GM12878 (cell line): ENCODE measurements around the gene SERBP1.
A peak's percentile ranks its signal among the peaks of the same experiment; 100 is the strongest.

Experiments used
- BRCA1 ChIP-seq: IDR thresholded peaks from 2 replicates; pipeline ENCODE4 v1.6.1; 2011; ENCODE audit warnings: low read depth, low read length, improper control_type of control experiment
- GATAD2B ChIP-seq: fragments of 450-650 bp; conservative IDR thresholded peaks from 2 replicates; pipeline ENCODE4 v1.6.1; 2017; ENCODE audit warnings: low read depth, mild to moderate bottlenecking, moderate library complexity
- MEF2A ChIP-seq: IDR thresholded peaks from 2 replicates; pipeline ENCODE4 v1.6.1; 2011; ENCODE audit warnings: low read depth, mild to moderate bottlenecking, low read length, moderate library complexity; ENCODE audit not compliant: insufficient read depth
- MXI1 ChIP-seq: fragments of 150-350 bp; IDR thresholded peaks from 2 replicates; pipeline ENCODE4 v1.6.1; 2011; ENCODE audit warnings: low read depth, mild to moderate bottlenecking, inconsistent platforms, low read length, improper control_type of control experiment
- NFIC ChIP-seq: IDR thresholded peaks from 2 replicates; pipeline ENCODE4 v1.6.1; 2012; ENCODE audit warnings: low read depth, mild to moderate bottlenecking, inconsistent platforms, low read length, moderate library complexity
- POLR2AphosphoS5 ChIP-seq: IDR thresholded peaks from 2 replicates; pipeline ENCODE4 v1.6.1; 2011; ENCODE audit warnings: mild to moderate bottlenecking, low read length, inconsistent platforms
- RFX5 ChIP-seq: IDR thresholded peaks from 2 replicates; pipeline ENCODE4 v1.6.1; 2011; ENCODE audit warnings: low read depth, low read length, improper control_type of control experiment
- SMAD1 ChIP-seq: fragments of 450-650 bp; IDR thresholded peaks from 2 replicates; pipeline ENCODE4 v1.6.1; 2018; ENCODE audit warnings: mild to moderate bottlenecking, low read depth; ENCODE audit not compliant: partially characterized antibody
- SREBF2 ChIP-seq: IDR thresholded peaks from 2 replicates; pipeline ENCODE4 v1.6.1; 2012; ENCODE audit warnings: mild to moderate bottlenecking, low read length
- TCF12 ChIP-seq: IDR thresholded peaks from 2 replicates; pipeline ENCODE4 v1.6.1; 2011; ENCODE audit warnings: low read depth, mild to moderate bottlenecking, low read length
- TF ChIP-seq, protein P1 (sequence below), 3 experiments: IDR thresholded peaks in 2 of 3; conservative IDR thresholded peaks in 1 of 3; 2 replicates each; pipeline ENCODE4 v1.5.1; 2011; ENCODE audit warnings: low read depth in 3 of 3, low read length in 3 of 3, mild to moderate bottlenecking in 3 of 3, control low read depth in 2 of 3, moderate library complexity in 2 of 3, inconsistent platforms in 1 of 3, mixed read lengths in 1 of 3; ENCODE audit not compliant: control insufficient read depth in 2 of 3, insufficient read depth in 1 of 3; ENCODE audit errors: extremely low read depth in 1 of 3
- TF ChIP-seq, protein P2 (sequence below): fragments of 450-650 bp; IDR thresholded peaks from 2 replicates; pipeline ENCODE4 v1.6.1; 2017; ENCODE audit warnings: antibody characterized with exemption, mild to moderate bottlenecking, moderate library complexity
- TF ChIP-seq, protein P3 (sequence below): IDR thresholded peaks from 2 replicates; pipeline ENCODE4 v1.6.1; 2011; ENCODE audit warnings: borderline replicate concordance, low read depth, mild to moderate bottlenecking, moderate library complexity, mixed read lengths, low read length; ENCODE audit not compliant: insufficient read depth; ENCODE audit errors: extremely low read length

DNA sequence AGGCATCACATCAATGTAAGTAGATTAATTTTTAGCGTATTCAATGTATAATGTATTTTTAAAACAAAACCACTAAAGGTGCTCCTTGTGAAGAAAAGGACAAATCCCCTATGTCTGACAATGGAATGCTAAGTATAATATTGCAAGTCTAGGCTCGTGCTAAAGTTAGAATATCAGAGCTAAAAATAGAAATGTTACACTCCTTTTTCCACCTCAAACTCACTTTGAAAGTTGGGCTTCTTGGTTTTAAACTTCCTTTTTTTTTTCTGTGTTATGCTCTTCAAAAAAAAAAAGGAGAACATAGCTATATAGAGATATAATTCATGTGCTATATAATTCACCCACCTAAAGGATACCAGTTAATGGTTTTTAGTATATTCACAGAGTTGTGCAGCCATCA lies 3.6 kb upstream of the SERBP1 start:
- TF ChIP-seq, protein P1, sequence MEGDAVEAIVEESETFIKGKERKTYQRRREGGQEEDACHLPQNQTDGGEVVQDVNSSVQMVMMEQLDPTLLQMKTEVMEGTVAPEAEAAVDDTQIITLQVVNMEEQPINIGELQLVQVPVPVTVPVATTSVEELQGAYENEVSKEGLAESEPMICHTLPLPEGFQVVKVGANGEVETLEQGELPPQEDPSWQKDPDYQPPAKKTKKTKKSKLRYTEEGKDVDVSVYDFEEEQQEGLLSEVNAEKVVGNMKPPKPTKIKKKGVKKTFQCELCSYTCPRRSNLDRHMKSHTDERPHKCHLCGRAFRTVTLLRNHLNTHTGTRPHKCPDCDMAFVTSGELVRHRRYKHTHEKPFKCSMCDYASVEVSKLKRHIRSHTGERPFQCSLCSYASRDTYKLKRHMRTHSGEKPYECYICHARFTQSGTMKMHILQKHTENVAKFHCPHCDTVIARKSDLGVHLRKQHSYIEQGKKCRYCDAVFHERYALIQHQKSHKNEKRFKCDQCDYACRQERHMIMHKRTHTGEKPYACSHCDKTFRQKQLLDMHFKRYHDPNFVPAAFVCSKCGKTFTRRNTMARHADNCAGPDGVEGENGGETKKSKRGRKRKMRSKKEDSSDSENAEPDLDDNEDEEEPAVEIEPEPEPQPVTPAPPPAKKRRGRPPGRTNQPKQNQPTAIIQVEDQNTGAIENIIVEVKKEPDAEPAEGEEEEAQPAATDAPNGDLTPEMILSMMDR (IDR thresholded peaks at IDR 0.05 in 2 of 3, conservative IDR thresholded peaks at IDR 0.05 in 1 of 3; ENCODE audit: control insufficient read depth in 2 of 3, extremely low read depth in 1 of 3, insufficient read depth in 1 of 3, low read depth in 3 of 3, low read length in 3 of 3) = no peak
- TF ChIP-seq, protein P2, sequence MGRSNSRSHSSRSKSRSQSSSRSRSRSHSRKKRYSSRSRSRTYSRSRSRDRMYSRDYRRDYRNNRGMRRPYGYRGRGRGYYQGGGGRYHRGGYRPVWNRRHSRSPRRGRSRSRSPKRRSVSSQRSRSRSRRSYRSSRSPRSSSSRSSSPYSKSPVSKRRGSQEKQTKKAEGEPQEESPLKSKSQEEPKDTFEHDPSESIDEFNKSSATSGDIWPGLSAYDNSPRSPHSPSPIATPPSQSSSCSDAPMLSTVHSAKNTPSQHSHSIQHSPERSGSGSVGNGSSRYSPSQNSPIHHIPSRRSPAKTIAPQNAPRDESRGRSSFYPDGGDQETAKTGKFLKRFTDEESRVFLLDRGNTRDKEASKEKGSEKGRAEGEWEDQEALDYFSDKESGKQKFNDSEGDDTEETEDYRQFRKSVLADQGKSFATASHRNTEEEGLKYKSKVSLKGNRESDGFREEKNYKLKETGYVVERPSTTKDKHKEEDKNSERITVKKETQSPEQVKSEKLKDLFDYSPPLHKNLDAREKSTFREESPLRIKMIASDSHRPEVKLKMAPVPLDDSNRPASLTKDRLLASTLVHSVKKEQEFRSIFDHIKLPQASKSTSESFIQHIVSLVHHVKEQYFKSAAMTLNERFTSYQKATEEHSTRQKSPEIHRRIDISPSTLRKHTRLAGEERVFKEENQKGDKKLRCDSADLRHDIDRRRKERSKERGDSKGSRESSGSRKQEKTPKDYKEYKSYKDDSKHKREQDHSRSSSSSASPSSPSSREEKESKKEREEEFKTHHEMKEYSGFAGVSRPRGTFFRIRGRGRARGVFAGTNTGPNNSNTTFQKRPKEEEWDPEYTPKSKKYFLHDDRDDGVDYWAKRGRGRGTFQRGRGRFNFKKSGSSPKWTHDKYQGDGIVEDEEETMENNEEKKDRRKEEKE = no peak
- TF ChIP-seq, protein P3, sequence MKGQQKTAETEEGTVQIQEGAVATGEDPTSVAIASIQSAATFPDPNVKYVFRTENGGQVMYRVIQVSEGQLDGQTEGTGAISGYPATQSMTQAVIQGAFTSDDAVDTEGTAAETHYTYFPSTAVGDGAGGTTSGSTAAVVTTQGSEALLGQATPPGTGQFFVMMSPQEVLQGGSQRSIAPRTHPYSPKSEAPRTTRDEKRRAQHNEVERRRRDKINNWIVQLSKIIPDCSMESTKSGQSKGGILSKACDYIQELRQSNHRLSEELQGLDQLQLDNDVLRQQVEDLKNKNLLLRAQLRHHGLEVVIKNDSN = no peak
- TF ChIP-seq RFX5 (no peak), NFIC (no peak), GATAD2B (no peak), SREBF2 (no peak), BRCA1 (no peak), TCF12 (no peak), SMAD1 (no peak), MXI1 (no peak), MEF2A (peak; percentile 74), POLR2AphosphoS5 (no peak)
